Epithelial cell of esophagus (primary cell): ENCODE measurements around the gene MT1F.

Experiments
- DNase-seq: peaks from one replicate; pipeline ENCODE4 v3.0.0; 2010; ENCODE audit warnings: low read depth
- H3K4me3 ChIP-seq: 2 replicates; pipeline ENCODE4 v1.5.1; 2011; ENCODE audit warnings: mild to moderate bottlenecking, low read length, control low read depth
- CTCF ChIP-seq: IDR thresholded peaks from 2 replicates; pipeline ENCODE4 v1.5.1; 2011; ENCODE audit warnings: low read depth, mild to moderate bottlenecking, low read length, control low read depth, inconsistent platforms; ENCODE audit not compliant: insufficient read depth; ENCODE audit errors: missing control alignments

Gene MT1F

GRCh38 chr16:56702836-56703235, 45.1 kb downstream of the MT1F start:
- no peak for TF ChIP-seq CTCF

More at GRCh38 chr16:56702836-56703235, 45.1 kb downstream of the MT1F start:
- H3K4me3 ChIP-seq, result no peak overlapping the region
- no peak for DNase-seq
